Epithelial cell of prostate (primary cell): ENCODE data around the gene ACTR2.
"Not testable (repeated sequence)": the region's sequence is repeated elsewhere in the genome, so short reads cannot be mapped to it uniquely, and the experiment has no call there.

ENCODE experiments used
- DNase-seq: peaks from one replicate; pipeline ENCODE4 v3.0.0-alpha.2; 2011; ENCODE audit warnings: low read depth, low spot score
- H3K27ac ChIP-seq: fragments of 450-650 bp; 2 replicates; pipeline ENCODE4 v1.5.1; 2017; ENCODE audit warnings: mild to moderate bottlenecking

Gene ACTR2

GRCh38 chr2:65227456-65228262 is at the start of gene ACTR2:
ACTR2 (plus strand) TSS chr2:65227831; CDS start chr2:65227910, 79 bp downstream.
- DNase-seq = peak; percentile 75

GRCh38 chr2:65182570-65182969 is 45.1 kb upstream of the ACTR2 start:
- DNase-seq = no peak
- no peak overlapping the region for H3K27ac ChIP-seq

More at GRCh38 chr2:65227456-65228262, at the start of gene ACTR2:
- peak within 1 kb of the TSS; percentile 96 for H3K27ac ChIP-seq

- not testable (repeated sequence) for H3K27ac ChIP-seq, DNase-seq
These were observed 44.2 kb upstream of the ACTR2 start for GRCh38 chr2:65183406-65183805.

- no peak for DNase-seq
- no peak overlapping the region for H3K27ac ChIP-seq
These were observed 42.6 kb upstream of the ACTR2 start for GRCh38 chr2:65185012-65185411.

- no peak overlapping the region for H3K27ac ChIP-seq
- no peak for DNase-seq
These were observed 41.4 kb upstream of the ACTR2 start for GRCh38 chr2:65186093-65186868.

- no peak overlapping the region for H3K27ac ChIP-seq
- no peak for DNase-seq
These were observed 40.5 kb upstream of the ACTR2 start for GRCh38 chr2:65186872-65187851.

GRCh38 chr2:65193446-65193845 is 34.2 kb upstream of the ACTR2 start:
- DNase-seq = no peak
- H3K27ac ChIP-seq = no peak overlapping the region

- DNase-seq = no peak
These were observed 28.9 kb upstream of the ACTR2 start for GRCh38 chr2:65198737-65199136.

GRCh38 chr2:65199166-65199565 is 28.5 kb upstream of the ACTR2 start:
- no peak overlapping the region for H3K27ac ChIP-seq
- peak; percentile 29 for DNase-seq

More at GRCh38 chr2:65198737-65199136, 28.9 kb upstream of the ACTR2 start:
- no peak overlapping the region for H3K27ac ChIP-seq

GRCh38 chr2:65199891-65200290 is 27.7 kb upstream of the ACTR2 start:
- DNase-seq = no peak
- H3K27ac ChIP-seq = no peak overlapping the region

GRCh38 chr2:65204461-65205210 is 23.0 kb upstream of the ACTR2 start:
- H3K27ac ChIP-seq = no peak overlapping the region
- no peak for DNase-seq

- DNase-seq = no peak
- H3K27ac ChIP-seq = no peak overlapping the region
These were observed 15.5 kb upstream of the ACTR2 start for GRCh38 chr2:65212115-65212514.

- no peak for DNase-seq
- H3K27ac ChIP-seq = no peak overlapping the region
These were observed 15.0 kb upstream of the ACTR2 start for GRCh38 chr2:65212619-65213018.

- DNase-seq = no peak
- H3K27ac ChIP-seq = no peak overlapping the region
These were observed 14.6 kb upstream of the ACTR2 start for GRCh38 chr2:65213035-65213434.

GRCh38 chr2:65214361-65214760 is 13.3 kb upstream of the ACTR2 start:
- no peak for DNase-seq

GRCh38 chr2:65214843-65215242 is 12.8 kb upstream of the ACTR2 start:
- no peak overlapping the region for H3K27ac ChIP-seq
- no peak for DNase-seq

More at GRCh38 chr2:65214361-65214760, 13.3 kb upstream of the ACTR2 start:
- no peak overlapping the region for H3K27ac ChIP-seq

GRCh38 chr2:65215946-65216345 is 11.7 kb upstream of the ACTR2 start:
- no peak for DNase-seq
- no peak overlapping the region for H3K27ac ChIP-seq

- no peak for DNase-seq
These were observed 7.0 kb upstream of the ACTR2 start for GRCh38 chr2:65220432-65221131.

GRCh38 chr2:65221275-65221674 is 6.4 kb upstream of the ACTR2 start:
- not testable (repeated sequence) for H3K27ac ChIP-seq, DNase-seq

More at GRCh38 chr2:65220432-65221131, 7.0 kb upstream of the ACTR2 start:
- no peak overlapping the region for H3K27ac ChIP-seq
